KMS-11 (cell line): ENCODE data around the gene CLGN.

ENCODE experiments used
- H2AFZ ChIP-seq: fragments of 200-600 bp; sonication (generic); 2 replicates; pipeline ENCODE4 v1.6.1; 2016; ENCODE audit warnings: antibody characterized with exemption, mixed run types, low read depth
- H3K27ac ChIP-seq: fragments of 200-600 bp; sonication (generic); 2 replicates; pipeline ENCODE4 v1.6.1; 2016; ENCODE audit warnings: mild to moderate bottlenecking, mixed run types
- H3K27me3 ChIP-seq: fragments of 200-600 bp; sonication (generic); 2 replicates; pipeline ENCODE4 v1.6.1; 2017; ENCODE audit warnings: mild to moderate bottlenecking, low read depth, mixed run types, moderate library complexity; ENCODE audit not compliant: insufficient read depth
- H3K36me3 ChIP-seq: fragments of 200-600 bp; sonication (generic); 2 replicates; pipeline ENCODE4 v1.6.1; 2017; ENCODE audit warnings: mild to moderate bottlenecking, mixed run types; ENCODE audit not compliant: insufficient read depth
- H3K4me1 ChIP-seq: fragments of 200-600 bp; sonication (generic); 2 replicates; pipeline ENCODE4 v1.6.1; 2016; ENCODE audit warnings: mild to moderate bottlenecking, low read depth, mixed run types; ENCODE audit not compliant: poor library complexity, severe bottlenecking
- H3K4me2 ChIP-seq: fragments of 200-600 bp; sonication (generic); 2 replicates; pipeline ENCODE4 v1.7.0; 2016; ENCODE audit warnings: mild to moderate bottlenecking, mixed run types
- H3K4me3 ChIP-seq: fragments of 200-600 bp; sonication (generic); IDR thresholded peaks from 2 replicates; pipeline ENCODE4 v1.6.1; 2017; ENCODE audit warnings: low read depth, low read length, mixed read lengths; ENCODE audit not compliant: insufficient read depth
- H3K79me2 ChIP-seq: fragments of 200-600 bp; sonication (generic); 2 replicates; pipeline ENCODE4 v1.6.1; 2016; ENCODE audit warnings: low read depth, mixed run types; ENCODE audit not compliant: insufficient read depth
- H3K9ac ChIP-seq: fragments of 200-600 bp; sonication (generic); 2 replicates; pipeline ENCODE4 v1.6.1; 2016; ENCODE audit warnings: mild to moderate bottlenecking, mixed run types
- H4K20me1 ChIP-seq: fragments of 200-600 bp; sonication (generic); 2 replicates; pipeline ENCODE4 v1.6.1; 2016; ENCODE audit warnings: mild to moderate bottlenecking, mixed run types; ENCODE audit not compliant: insufficient read depth
- TF ChIP-seq, protein P1 (sequence below): fragments of 200-600 bp; sonication (generic); conservative IDR thresholded peaks from 2 replicates; pipeline ENCODE4 v1.6.1; 2017; ENCODE audit warnings: low read depth, mild to moderate bottlenecking, antibody characterized with exemption, low read length, moderate library complexity, mixed read lengths

CLGN gene

DNA sequence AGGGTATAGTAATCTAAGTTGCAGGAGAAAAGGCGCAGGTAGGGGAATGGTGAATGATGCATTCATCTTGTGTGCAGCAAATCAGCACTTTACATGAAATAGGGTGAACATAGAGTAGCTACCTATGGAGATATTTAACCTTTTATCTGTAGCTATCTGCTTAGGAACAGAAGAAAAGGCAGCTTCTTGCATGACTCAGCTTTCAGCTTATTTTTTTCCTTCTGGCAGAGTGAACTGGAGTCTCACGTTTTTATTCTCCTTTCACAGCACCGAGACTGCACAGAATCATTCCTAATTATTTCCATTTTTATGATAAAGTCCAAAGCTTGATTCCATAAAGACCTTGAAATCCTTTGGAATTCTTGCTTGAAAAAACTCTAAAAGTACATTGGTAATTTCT, 58.8 kb downstream of the CLGN start:
- no peak overlapping the region for H3K9ac ChIP-seq
- H3K27me3 ChIP-seq, result no peaks in the 10 kb centered on the region
- TF ChIP-seq, protein P1, sequence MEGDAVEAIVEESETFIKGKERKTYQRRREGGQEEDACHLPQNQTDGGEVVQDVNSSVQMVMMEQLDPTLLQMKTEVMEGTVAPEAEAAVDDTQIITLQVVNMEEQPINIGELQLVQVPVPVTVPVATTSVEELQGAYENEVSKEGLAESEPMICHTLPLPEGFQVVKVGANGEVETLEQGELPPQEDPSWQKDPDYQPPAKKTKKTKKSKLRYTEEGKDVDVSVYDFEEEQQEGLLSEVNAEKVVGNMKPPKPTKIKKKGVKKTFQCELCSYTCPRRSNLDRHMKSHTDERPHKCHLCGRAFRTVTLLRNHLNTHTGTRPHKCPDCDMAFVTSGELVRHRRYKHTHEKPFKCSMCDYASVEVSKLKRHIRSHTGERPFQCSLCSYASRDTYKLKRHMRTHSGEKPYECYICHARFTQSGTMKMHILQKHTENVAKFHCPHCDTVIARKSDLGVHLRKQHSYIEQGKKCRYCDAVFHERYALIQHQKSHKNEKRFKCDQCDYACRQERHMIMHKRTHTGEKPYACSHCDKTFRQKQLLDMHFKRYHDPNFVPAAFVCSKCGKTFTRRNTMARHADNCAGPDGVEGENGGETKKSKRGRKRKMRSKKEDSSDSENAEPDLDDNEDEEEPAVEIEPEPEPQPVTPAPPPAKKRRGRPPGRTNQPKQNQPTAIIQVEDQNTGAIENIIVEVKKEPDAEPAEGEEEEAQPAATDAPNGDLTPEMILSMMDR, result no peak
- no peak overlapping the region for H3K4me2 ChIP-seq
- peaks cover 8% of the 10 kb centered on the region for H3K4me1 ChIP-seq
- H3K27ac ChIP-seq, result no peak overlapping the region
- no peaks in the 10 kb centered on the region for H3K79me2 ChIP-seq
- H3K36me3 ChIP-seq, result no peaks in the 10 kb centered on the region
- H4K20me1 ChIP-seq, result no peaks in the 10 kb centered on the region
- H3K4me3 ChIP-seq, result no peak overlapping the region
- no peak overlapping the region for H2AFZ ChIP-seq

DNA sequence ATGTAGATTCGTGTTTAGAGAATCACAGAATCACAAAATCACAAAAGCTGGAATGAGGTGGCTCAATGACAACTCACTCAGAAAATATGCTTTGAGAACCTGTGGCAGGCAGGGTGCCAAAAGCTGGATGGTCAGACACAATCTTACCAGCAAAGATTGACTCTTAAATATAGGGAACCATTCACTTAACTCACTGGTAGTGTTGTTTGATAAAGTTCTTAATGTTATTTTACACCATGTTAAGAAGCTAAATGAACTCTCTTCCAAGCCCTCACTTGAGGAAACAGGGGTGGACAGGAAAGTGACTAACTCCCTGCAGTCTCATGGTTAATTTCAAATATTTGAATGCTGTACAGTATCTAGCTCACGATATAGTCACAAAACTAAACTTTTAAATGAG, 59.7 kb downstream of the CLGN start:
- TF ChIP-seq, protein P1, result no peak
- Histone ChIP-seq H3K27me3 (no peaks in the 10 kb centered on the region), H4K20me1 (no peaks in the 10 kb centered on the region), H3K4me2 (no peak overlapping the region), H2AFZ (no peak overlapping the region), H3K9ac (no peak overlapping the region), H3K36me3 (no peaks in the 10 kb centered on the region), H3K27ac (no peak overlapping the region), H3K79me2 (no peaks in the 10 kb centered on the region), H3K4me1 (peaks cover 8% of the 10 kb centered on the region), H3K4me3 (no peak overlapping the region)

DNA sequence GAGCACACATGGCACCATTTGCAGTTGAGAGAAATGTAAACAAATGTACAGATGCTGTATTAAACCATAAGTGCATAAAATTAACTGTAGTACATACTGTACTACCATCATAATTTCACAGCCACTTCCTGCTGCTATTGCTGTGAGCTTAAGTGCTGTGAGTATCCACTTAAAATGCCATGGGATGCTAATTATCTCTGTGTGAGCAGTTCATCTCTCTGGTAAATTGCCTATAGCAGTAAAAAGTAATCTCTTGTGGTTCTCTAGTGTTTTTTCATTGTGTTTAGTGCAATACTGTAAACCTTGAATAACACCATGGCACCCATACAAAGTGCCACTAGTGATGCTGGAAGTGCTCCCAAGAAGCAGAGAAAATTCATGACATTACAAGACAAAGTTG, 63.9 kb downstream of the CLGN start:
- Histone ChIP-seq H3K27ac (no peak overlapping the region), H3K4me3 (no peak overlapping the region), H3K9ac (no peak overlapping the region), H3K4me2 (no peak overlapping the region), H3K4me1 (no peaks in the 10 kb centered on the region), H2AFZ (no peak overlapping the region), H3K27me3 (no peaks in the 10 kb centered on the region), H3K79me2 (no peaks in the 10 kb centered on the region), H3K36me3 (no peaks in the 10 kb centered on the region), H4K20me1 (no peaks in the 10 kb centered on the region)
- TF ChIP-seq, protein P1, result no peak

DNA sequence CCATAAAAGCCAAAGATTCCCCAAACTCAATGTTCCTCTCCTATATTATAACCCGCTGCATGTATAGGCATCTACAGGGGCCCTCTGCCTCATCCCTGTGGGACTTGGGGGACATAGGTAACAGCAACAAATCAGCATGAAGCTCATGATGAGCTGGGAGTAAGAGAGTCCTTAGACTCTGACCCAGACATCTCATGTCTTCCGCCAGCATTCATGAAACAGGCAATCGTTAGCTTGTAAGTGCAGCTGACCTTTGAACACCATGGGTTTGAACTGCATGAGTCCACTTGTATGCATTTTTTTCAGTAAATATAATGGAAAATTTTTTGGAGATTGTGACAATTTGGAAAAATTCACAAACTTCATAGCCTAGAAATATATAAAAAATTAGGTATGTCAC, 64.4 kb downstream of the CLGN start:
- H2AFZ ChIP-seq, result no peak overlapping the region
- no peaks in the 10 kb centered on the region for H3K27me3 ChIP-seq
- no peaks in the 10 kb centered on the region for H4K20me1 ChIP-seq
- no peak overlapping the region for H3K27ac ChIP-seq
- H3K4me1 ChIP-seq, result no peaks in the 10 kb centered on the region
- no peak overlapping the region for H3K4me2 ChIP-seq
- H3K4me3 ChIP-seq, result no peak overlapping the region
- H3K79me2 ChIP-seq, result no peaks in the 10 kb centered on the region
- H3K36me3 ChIP-seq, result no peaks in the 10 kb centered on the region
- no peak overlapping the region for H3K9ac ChIP-seq
- TF ChIP-seq, protein P1, result no peak

DNA sequence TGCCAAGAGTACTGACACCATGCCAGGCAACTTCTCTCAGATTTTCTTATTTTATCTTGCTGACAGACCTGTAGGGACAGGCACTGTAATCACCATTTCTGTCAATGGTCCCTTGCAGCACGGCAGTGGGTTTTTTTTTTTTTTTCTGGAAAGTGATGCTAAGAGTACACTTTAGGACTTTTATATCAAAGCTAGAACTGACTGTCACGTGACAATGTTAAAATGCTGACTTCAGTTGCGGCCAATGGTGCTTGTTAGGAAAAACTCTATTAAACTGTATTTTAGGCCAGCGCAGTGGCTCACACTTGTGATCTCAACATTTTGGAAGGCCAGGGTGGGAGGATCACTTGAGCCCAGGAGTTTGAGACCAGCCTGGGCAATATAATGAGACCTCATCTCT, 66.3 kb downstream of the CLGN start:
- Histone ChIP-seq H3K36me3 (no peaks in the 10 kb centered on the region), H3K4me2 (no peak overlapping the region), H3K4me1 (no peaks in the 10 kb centered on the region), H3K27ac (no peak overlapping the region), H3K4me3 (no peak overlapping the region), H3K27me3 (no peaks in the 10 kb centered on the region), H4K20me1 (no peaks in the 10 kb centered on the region), H3K9ac (no peak overlapping the region), H3K79me2 (no peaks in the 10 kb centered on the region), H2AFZ (no peak overlapping the region)
- TF ChIP-seq, protein P1, result no peak
